ENCODE measurements around the gene CDK4. TPM values are rescaled to one million over a fixed set of nuclear protein-coding genes. Genes with fewer than 3 reads are reported as not detected.
A peak's percentile ranks its signal among the peaks of the same experiment; 100 is the strongest.

Gene CDK4
- total RNA-seq, 1 experiment from 2014 or later, result 218 TPM

GRCh38 chr12:57732726-57733593 is 19.1 kb downstream of the CDK4 start:
- peaks cover 12 to 24% of the 10 kb centered on the region in 2 experiments for H3K4me1 Mint-ChIP-seq
- no peak overlapping the region for H2BK5ac ChIP-seq (ENCODE audit: insufficient read length, low read length)

More at GRCh38 chr12:57732726-57733593, 19.1 kb downstream of the CDK4 start:
- Histone ChIP-seq H3K23ac (ENCODE audit: insufficient read length, low read depth, low read length) (no peak overlapping the region), H4K91ac (ENCODE audit: insufficient read length, low read depth, low read length) (no peak overlapping the region), H3K79me2 (ENCODE audit: insufficient read depth, low read length) (no peaks in the 10 kb centered on the region), H3K14ac (ENCODE audit: insufficient read depth, low read length) (no peak overlapping the region), H3K27me3 (ENCODE audit: insufficient read depth, low read length) (peaks cover 41% of the 10 kb centered on the region), H3K79me1 (ENCODE audit: insufficient read depth, low read depth, low read length, poor library complexity, severe bottlenecking) (no peaks in the 10 kb centered on the region), H2AFZ (ENCODE audit: low read length) (no peak overlapping the region), H3K4me2 (ENCODE audit: insufficient read depth, insufficient read length, low read length) (no peak overlapping the region), H4K8ac (replicated peaks; ENCODE audit: insufficient read length, low read depth, low read length) (no peak overlapping the region), H3K56ac (ENCODE audit: insufficient read length, low read depth, low read length) (no peak overlapping the region), H3K23me2 (ENCODE audit: insufficient read length, low read depth, low read length, poor library complexity, severe bottlenecking) (peaks cover 12% of the 10 kb centered on the region), H2BK120ac (ENCODE audit: low read depth, low read length, poor library complexity, severe bottlenecking) (no peak overlapping the region), H4K20me1 (ENCODE audit: control insufficient read depth, insufficient read depth, insufficient read length) (peaks cover 2% of the 10 kb centered on the region), H3K9me3 (ENCODE audit: control insufficient read depth, low read depth, low read length) (no peaks in the 10 kb centered on the region), H3K9ac (ENCODE audit: extremely low read depth, insufficient read length, low read length) (no peak overlapping the region), H3K4me1 (ENCODE audit: insufficient read depth, low read length) (no peaks in the 10 kb centered on the region), H4K5ac (ENCODE audit: insufficient read length, low read depth, low read length) (no peak overlapping the region), H2BK20ac (ENCODE audit: low read depth, low read length, poor library complexity, severe bottlenecking) (no peak overlapping the region), H2BK15ac (ENCODE audit: low read depth, low read length) (no peak overlapping the region), H3T11ph (ENCODE audit: low read length) (no peak overlapping the region), H2AK5ac (ENCODE audit: insufficient read length, low read length) (no peak overlapping the region), H2BK12ac (ENCODE audit: insufficient read length, low read depth, low read length) (no peak overlapping the region), H3K18ac (ENCODE audit: insufficient read length, low read depth, low read length) (no peak overlapping the region), H3K4ac (ENCODE audit: low read depth, low read length) (no peak overlapping the region), H3K27ac (ENCODE audit: insufficient read length, low read depth, low read length) (no peak overlapping the region)
- Mint-ChIP-seq H3K27ac (peak overlapping the region in 1 of 3 experiments; percentile 29; a peak in 1 of 7 replicates), H3K36me3 (ENCODE audit: insufficient read depth in 1 of 3, low read depth in 3 of 3) (no peaks in the 10 kb centered on the region), H3K4me3 (peak overlapping the region in 1 of 2 experiments; percentile 33; a peak in 1 of 5 replicates), H3K27me3 (ENCODE audit: low read depth) (peaks cover 98% of the 10 kb centered on the region), H3K9me3 (no peaks in the 10 kb centered on the region; a peak in 1 of 5 replicates)
- WGBS (ENCODE audit: extremely low coverage, insufficient read length, low lambda C conversion rate), result no CpG with 5 or more reads among the region's 11 CpGs
- no peak for TF ChIP-seq CTCF (conservative IDR thresholded peaks at IDR 0.05)
- no peak for DNase-seq

Measured in H9 (cell line).